Activated gamma-delta T cell treated with anti-CD3 and anti-CD28 coated beads, Interleukin-2, amount 50 U/mL, for 16 hours (primary cell): ENCODE data around the gene SPIB.

Experiments used
- DNase-seq: peaks from one replicate; pipeline ENCODE4 v3.0.0-alpha.2; 2020; ENCODE audit warnings: low read depth

Gene SPIB

GRCh38 chr19:50444059-50444458, 25.3 kb downstream of the SPIB start:
- no peak for DNase-seq

GRCh38 chr19:50447053-50447452, 28.3 kb downstream of the SPIB start:
- no peak for DNase-seq

GRCh38 chr19:50447750-50448149, 29.0 kb downstream of the SPIB start:
- no peak for DNase-seq

GRCh38 chr19:50449236-50449899, 30.6 kb downstream of the SPIB start:
- no peak for DNase-seq

GRCh38 chr19:50450369-50451222, 31.9 kb downstream of the SPIB start:
- DNase-seq, result no peak

- no peak for DNase-seq
Observed at GRCh38 chr19:50451223-50451534, 32.4 kb downstream of the SPIB start.

GRCh38 chr19:50453243-50453642, 34.5 kb downstream of the SPIB start:
- DNase-seq, result no peak

- DNase-seq, result no peak
Observed at GRCh38 chr19:50455992-50456391, 37.3 kb downstream of the SPIB start.

- no peak for DNase-seq
Observed at GRCh38 chr19:50457300-50457699, 38.6 kb downstream of the SPIB start.

- DNase-seq, result no peak
Observed at GRCh38 chr19:50458396-50459066, 39.8 kb downstream of the SPIB start.

- no peak for DNase-seq
Observed at GRCh38 chr19:50459067-50459456, 40.3 kb downstream of the SPIB start.

GRCh38 chr19:50459638-50460037, 40.9 kb downstream of the SPIB start:
- no peak for DNase-seq

- no peak for DNase-seq
Observed at GRCh38 chr19:50460161-50460765, 41.5 kb downstream of the SPIB start.

GRCh38 chr19:50461066-50461875, 42.5 kb downstream of the SPIB start:
- DNase-seq, result peak; percentile 23

GRCh38 chr19:50462970-50463369, 44.2 kb downstream of the SPIB start:
- no peak for DNase-seq

GRCh38 chr19:50464348-50464747, 45.6 kb downstream of the SPIB start:
- DNase-seq, result no peak

GRCh38 chr19:50465000-50465399, 46.3 kb downstream of the SPIB start:
- no peak for DNase-seq

GRCh38 chr19:50465986-50466705, 47.4 kb downstream of the SPIB start:
- DNase-seq, result no peak

- no peak for DNase-seq
Observed at GRCh38 chr19:50466706-50467039, 47.9 kb downstream of the SPIB start.

- no peak for DNase-seq
Observed at GRCh38 chr19:50467566-50467965, 48.8 kb downstream of the SPIB start.

- DNase-seq, result no peak
Observed at GRCh38 chr19:50468818-50469217, 50.1 kb downstream of the SPIB start.
